ENCODE data around the gene JAML.

The JAML gene

DNA sequence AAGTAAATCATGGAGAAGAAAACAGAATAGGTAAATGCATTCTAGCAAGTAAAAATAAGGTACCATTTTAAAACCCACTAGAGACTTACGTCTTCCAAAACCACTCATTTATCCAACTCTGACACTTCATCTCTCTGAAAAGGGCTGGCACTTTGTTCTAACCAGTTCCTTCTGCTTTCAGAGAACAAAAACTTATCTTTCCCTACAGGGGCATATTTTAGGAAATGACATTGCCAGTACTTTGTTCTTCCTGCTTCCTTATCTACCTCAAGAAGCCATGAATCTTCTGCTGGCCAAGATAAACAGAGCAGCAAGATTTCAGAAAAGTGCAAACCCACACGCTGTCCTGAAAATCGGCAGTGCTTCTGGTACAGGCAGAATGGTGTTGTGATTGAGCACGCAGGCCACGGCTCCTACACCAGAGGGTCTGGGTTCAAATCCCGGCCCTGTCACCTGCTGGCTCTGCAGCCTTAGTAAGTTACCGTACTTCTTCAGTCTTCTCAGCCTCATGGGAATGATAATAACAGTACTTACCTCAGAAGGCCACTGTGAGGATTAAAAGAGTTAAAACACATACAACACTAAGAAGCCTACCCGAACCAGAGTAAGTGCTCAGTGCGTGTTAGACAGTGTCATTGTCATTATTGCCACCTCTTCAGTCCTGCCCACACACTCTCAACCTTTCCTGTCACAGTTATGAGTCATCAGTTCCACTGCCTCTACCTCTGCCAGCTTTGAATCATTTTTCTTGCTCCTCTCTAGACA is 16.4 kb upstream of the JAML start:
- in situ Hi-C loops (cut with MboI; ENCODE audit: low sequenced_read_pairs) = no loop called here

DNA sequence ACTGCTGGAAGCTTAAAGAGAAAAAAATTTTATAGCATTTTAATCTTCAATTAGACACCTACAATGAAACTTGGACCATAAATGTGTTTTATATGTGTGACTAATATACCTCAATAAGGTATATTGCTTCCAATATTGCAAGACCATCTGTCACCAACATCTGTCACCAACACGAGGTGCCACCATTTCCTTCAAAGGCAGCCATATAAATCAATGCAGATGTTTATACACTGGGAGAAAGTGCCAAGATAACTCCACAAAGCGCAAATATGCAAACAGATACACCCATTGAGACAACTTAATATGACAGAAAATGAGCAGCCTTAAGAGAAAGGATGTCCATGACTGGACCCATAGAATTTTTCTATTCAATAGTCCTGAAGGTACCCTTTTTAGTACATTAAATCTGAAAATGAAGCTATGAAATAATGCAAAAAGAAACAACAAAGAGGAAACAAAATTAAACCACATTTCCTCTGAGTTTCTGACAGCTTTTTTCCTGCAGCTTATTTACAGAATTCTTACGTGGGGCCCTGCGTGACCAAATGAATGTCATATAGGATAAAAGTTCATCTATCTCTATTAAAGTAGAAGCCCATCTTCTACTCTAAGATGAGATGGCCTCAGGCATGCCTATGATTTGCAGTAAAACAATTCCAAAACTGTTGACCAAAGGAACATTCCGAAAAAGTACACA is 14.8 kb upstream of the JAML start:
- in situ Hi-C loops (cut with MboI; ENCODE audit: low sequenced_read_pairs) = no loop called here

- in situ Hi-C loops (cut with MboI; ENCODE audit: low sequenced_read_pairs) = no loop called here
Observed at GRCh38 chr11:118238929-118239328, 14.1 kb upstream of the JAML start.

DNA sequence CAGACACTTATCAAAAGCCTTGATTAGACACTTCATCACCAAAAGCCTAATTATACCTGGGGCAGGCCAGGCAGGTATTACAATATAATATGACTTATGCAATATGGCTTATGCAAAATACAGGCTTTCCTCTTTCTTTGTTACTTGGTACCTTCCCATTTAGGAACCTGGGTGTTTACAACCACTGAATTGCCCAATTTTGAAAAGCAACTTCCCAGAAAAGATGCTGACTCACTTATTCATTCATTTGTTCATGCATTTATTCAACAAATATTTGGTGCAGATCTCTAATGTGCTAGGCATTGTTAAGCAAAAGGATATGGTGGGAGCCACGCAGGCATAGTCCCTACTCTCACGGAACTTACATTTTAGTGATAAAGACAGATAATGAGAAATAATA is 13.6 kb upstream of the JAML start:
- in situ Hi-C loops (cut with MboI; ENCODE audit: low sequenced_read_pairs) = no loop called here

DNA sequence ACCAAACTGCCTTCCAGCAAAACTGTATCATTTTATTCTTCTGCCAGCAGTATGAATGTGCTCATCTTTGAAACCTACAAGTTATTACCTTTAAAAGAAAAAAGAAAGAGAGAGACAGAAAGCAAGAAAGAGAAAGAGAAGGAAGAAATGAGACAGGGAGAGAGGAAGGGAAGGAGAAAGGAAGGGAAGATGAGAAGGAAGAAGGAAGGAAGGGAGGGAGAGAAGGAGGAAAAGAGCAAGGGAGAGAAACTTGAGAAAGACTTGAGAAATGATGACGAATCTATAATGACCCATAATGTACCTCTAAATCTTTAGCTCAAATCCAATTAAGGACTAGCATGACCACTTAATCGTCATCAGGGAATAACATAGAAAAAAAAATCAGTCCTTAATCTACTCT is 11.4 kb upstream of the JAML start:
- in situ Hi-C loops (cut with MboI; ENCODE audit: low sequenced_read_pairs) = no loop called here

- in situ Hi-C loops (cut with MboI; ENCODE audit: low sequenced_read_pairs) = no loop called here
Observed at GRCh38 chr11:118234833-118235232, 10.0 kb upstream of the JAML start.

DNA sequence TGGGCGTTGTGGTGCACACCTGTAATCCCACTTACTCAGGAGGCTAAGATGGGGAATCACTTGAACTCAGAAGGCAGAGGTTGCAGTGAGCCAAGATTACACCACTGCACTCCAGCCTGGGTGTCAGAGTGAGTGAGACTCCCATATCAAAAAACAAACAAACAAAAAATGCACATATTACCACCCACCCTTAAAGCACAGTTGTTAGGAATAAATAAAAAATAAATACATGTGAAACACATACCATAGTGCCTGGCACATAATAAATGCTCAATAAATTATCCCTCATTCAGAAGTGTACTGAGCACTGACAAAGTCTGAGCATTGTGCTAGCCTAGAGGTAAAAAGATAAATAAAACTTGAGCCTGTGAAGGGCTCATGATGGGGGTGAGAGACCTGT is 9.0 kb upstream of the JAML start:
- in situ Hi-C loops (cut with MboI; ENCODE audit: low sequenced_read_pairs) = no loop called here

GRCh38 chr11:118233377-118233776 is 8.6 kb upstream of the JAML start:
- in situ Hi-C loops (cut with MboI; ENCODE audit: low sequenced_read_pairs) = no loop called here

DNA sequence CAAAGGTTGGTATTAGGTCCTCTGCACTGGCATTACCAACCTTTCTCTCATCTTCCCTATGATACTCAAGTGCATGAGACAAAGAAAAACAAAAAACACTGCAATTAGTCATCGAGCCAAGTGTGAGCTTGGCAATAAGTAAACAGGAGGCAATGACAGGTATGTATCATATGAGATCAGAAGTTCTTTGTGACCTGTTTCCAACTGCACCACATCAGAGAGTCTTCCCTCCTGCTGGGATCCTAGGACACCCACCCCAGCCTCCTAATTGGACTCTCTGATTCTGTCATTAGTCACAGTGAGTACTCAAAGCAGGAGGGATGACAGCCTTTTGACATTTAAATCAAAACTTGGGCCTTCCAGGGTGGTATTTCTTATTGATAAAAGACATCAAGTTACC is 7.8 kb upstream of the JAML start:
- in situ Hi-C loops (cut with MboI; ENCODE audit: low sequenced_read_pairs) = no loop called here

GRCh38 chr11:118231461-118231860 is 6.7 kb upstream of the JAML start:
- in situ Hi-C loops (cut with MboI; ENCODE audit: low sequenced_read_pairs) = no loop called here

DNA sequence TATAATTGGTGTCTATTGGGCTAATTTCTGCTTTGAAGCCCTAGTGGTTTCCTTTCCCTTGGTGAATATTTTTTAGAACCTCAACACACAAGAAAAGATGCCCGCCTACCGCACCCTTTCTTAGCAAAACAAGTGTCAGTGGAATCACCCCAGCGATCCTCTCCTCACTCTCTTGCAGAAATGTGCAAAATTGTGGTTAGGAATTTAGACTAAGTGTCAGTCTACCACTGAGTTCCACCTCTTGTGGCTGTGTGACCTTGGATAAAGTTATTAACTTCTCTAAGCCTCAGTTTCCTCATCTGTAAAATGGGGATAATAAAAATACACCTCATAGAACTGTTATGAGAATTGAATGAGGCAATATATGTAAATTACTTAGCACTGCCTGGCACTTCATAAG is 5.3 kb upstream of the JAML start:
- in situ Hi-C loops (cut with MboI; ENCODE audit: low sequenced_read_pairs) = no loop called here

DNA sequence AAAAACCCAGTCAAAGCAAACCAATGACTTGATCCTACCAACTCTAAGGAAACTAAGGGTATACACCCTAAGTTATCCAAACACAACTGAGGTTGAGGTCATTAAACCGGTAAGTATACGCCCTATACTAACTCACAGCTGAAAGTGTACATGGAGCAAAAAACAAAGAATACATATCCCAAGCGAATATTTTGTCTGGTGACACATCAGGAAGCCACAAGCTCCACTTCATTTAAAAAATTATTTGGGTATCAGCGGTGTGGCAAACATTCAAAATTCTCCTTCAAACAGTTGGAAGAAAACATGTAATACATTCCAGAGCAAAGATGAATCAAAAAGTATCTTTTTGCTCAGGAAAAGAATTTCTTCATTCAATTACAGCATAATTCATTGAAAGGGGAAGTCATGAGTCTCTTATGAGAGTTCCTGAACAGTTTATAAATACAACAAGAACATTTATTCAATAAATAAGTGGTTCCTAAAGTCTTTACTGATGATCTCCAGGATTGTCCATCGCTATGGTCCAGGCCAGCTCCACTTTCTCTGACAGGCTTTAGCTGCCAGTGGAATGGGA is 4.5 kb upstream of the JAML start:
- in situ Hi-C loops (cut with MboI; ENCODE audit: low sequenced_read_pairs) = no loop called here

DNA sequence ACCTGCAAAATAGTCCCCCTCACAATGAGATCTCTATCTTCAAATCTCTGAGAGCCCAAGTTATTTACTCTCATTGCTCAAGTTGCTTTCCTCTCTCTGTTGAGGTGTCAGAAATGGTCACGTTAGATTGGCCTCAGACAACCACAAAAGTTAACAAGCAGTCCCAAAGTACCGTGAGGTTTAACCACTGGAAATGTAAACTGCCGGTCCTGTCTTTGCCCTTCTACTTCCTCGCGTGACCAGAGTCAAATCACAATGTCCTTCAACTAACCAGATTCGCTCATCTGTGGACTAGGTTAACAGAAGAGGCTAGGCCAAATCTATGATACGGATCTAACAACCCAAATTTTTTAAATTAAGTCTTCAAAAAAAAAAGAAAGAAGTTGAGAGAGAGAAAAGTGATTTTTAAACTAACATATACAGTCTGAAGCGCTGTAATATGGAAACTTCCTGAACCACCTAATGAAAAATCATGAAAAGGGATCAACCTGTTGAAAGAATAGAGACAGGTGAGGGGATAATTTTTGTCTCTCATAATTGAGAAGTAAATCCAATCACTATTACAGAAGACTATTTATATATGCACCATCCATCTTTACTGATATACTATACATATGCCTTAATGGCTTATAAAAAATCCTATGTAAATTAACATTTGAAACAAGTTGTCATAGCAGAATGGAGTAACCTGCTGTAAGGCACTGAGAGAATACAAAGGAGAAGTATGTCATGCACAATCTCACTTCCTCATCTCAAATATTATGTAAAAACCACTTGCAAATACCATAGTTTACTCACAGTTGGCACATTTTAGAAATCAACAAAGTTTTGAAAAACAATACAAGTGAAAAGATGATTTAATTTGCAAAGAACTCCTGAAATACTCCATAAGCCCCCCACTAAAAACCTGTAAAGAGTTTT is 3.3 kb upstream of the JAML start:
- in situ Hi-C loops (cut with MboI; ENCODE audit: low sequenced_read_pairs) = no loop called here

DNA sequence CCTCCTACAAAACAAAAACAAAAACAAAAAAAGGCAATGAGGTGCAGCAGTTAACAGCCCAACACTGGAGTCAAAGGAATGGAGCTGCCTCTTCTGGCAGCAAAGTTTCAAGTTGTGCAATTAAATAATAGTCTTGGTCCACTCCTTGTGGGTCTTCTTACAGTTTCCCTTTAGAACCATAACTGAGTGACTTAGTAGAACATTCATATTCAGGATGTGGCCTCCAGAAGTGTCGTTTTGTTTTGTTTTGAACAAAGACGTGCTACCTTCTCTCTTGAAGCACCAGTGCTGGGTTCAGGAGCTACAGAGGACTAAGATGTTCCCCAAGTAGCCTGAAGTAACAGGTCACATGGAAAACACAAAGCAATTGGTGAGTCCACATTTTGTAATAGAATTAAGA is 2.0 kb upstream of the JAML start:
- in situ Hi-C loops (cut with MboI; ENCODE audit: low sequenced_read_pairs) = no loop called here

DNA sequence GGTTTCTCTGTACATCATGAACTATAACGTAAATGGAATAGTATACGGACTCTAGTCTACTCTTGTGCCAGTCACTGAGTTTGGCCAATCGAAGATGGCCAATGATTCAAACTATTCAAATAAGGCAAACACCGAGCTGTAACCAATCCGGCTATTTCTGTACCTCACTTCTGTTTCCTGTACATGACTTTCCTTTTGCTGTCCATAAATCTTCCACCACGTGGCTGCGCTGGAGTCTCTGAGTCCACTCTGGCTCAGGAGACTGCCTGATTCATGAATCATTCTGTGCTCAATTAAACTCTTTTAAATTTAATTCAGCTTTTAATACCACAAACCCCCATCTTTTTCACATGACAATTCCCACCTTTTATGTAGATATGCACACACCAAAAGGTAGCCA is 1.5 kb upstream of the JAML start:
- in situ Hi-C loops (cut with MboI; ENCODE audit: low sequenced_read_pairs) = no loop called here

GRCh38 chr11:118223992-118224391 is 819 bp downstream of the JAML start:
- in situ Hi-C loops (cut with MboI; ENCODE audit: low sequenced_read_pairs) = no loop called here

DNA sequence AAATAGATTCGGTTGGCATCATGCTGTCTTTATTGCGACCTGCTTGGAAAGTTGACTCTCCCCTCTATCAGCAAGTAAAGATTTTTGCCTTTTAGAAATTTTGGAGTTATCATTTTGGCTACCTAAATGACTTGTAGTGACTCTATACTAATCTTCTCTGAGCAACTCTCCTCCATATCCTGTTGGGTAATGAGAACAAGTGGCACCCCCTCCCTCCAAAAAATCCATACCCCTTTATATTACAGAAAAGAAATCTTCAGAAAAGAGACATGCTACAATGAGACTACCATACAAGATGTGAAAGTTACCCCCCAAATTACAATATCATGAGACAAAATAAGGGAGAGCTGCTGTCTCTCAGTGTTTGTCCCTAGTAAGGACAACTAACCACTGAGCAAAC is 1.2 kb downstream of the JAML start:
- in situ Hi-C loops (cut with MboI; ENCODE audit: low sequenced_read_pairs) = no loop called here

GRCh38 chr11:118222437-118222836 is 2.4 kb downstream of the JAML start:
- in situ Hi-C loops (cut with MboI; ENCODE audit: low sequenced_read_pairs) = no loop called here

DNA sequence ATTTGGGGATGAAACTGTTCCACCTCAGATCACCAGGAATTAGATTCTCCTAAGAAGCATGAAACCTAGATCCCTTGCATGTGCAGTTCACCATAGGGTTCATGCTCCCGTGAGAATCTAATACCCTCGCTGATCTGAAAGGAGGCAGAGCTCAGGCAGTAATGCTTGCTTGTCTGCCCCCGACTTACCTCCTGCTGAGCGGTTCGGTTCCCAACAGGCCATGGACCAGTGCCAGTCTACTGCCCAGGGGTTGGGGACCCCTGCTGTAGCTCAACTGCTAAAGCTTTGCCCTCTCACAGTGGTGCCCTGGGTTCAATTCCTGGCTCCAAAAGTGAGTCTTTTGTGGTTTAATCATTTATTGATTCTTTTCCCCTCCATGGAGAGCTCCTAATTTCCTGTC is 3.4 kb downstream of the JAML start:
- in situ Hi-C loops (cut with MboI; ENCODE audit: low sequenced_read_pairs) = no loop called here

GRCh38 chr11:118219732-118220131 is 5.1 kb downstream of the JAML start:
- in situ Hi-C loops (cut with MboI; ENCODE audit: low sequenced_read_pairs) = no loop called here

DNA sequence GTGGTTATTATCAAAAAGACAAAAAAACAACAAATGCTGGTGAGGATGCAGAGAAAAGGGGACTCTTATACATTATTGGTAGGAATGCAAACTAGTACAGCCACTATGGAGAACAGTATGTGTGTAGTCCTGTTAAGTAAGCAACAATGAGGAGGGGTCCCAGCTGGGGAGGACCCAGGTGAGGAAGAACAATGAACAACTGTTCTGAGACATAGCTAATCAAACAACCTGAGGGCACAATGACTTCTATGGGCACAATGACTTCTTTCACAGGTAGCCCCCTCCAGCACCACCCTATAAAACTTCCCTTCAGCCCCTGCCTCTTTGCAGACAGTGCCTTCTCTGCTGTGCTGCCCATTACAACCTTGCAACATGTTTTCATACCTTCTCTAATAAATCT is 5.6 kb downstream of the JAML start:
- in situ Hi-C loops (cut with MboI; ENCODE audit: low sequenced_read_pairs) = no loop called here

Data from HL-60/S4 (cell line).